HG02678 (cell line): ENCODE results near the gene ADAMTS20.
"Not testable (repeated sequence)": the region's sequence is repeated elsewhere in the genome, so short reads cannot be mapped to it uniquely, and the experiment has no call there.

Source experiments
- ATAC-seq: cut with Tn5 transposase; IDR thresholded peaks from one replicate; pipeline ENCODE4 v1.9.1; 2021; ENCODE audit warnings: mild to moderate bottlenecking, moderate library complexity; ENCODE audit not compliant: unreplicated experiment

Gene ADAMTS20, protein sequence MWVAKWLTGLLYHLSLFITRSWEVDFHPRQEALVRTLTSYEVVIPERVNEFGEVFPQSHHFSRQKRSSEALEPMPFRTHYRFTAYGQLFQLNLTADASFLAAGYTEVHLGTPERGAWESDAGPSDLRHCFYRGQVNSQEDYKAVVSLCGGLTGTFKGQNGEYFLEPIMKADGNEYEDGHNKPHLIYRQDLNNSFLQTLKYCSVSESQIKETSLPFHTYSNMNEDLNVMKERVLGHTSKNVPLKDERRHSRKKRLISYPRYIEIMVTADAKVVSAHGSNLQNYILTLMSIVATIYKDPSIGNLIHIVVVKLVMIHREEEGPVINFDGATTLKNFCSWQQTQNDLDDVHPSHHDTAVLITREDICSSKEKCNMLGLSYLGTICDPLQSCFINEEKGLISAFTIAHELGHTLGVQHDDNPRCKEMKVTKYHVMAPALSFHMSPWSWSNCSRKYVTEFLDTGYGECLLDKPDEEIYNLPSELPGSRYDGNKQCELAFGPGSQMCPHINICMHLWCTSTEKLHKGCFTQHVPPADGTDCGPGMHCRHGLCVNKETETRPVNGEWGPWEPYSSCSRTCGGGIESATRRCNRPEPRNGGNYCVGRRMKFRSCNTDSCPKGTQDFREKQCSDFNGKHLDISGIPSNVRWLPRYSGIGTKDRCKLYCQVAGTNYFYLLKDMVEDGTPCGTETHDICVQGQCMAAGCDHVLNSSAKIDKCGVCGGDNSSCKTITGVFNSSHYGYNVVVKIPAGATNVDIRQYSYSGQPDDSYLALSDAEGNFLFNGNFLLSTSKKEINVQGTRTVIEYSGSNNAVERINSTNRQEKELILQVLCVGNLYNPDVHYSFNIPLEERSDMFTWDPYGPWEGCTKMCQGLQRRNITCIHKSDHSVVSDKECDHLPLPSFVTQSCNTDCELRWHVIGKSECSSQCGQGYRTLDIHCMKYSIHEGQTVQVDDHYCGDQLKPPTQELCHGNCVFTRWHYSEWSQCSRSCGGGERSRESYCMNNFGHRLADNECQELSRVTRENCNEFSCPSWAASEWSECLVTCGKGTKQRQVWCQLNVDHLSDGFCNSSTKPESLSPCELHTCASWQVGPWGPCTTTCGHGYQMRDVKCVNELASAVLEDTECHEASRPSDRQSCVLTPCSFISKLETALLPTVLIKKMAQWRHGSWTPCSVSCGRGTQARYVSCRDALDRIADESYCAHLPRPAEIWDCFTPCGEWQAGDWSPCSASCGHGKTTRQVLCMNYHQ (N-terminal part only)

GRCh38 chr12:43551971-43552559, at the start of gene ADAMTS20:
TSS of gene ADAMTS20 (minus strand) at chr12:43552203. CDS start at chr12:43551921, 282 bp downstream.
- ATAC-seq = no peak

DNA sequence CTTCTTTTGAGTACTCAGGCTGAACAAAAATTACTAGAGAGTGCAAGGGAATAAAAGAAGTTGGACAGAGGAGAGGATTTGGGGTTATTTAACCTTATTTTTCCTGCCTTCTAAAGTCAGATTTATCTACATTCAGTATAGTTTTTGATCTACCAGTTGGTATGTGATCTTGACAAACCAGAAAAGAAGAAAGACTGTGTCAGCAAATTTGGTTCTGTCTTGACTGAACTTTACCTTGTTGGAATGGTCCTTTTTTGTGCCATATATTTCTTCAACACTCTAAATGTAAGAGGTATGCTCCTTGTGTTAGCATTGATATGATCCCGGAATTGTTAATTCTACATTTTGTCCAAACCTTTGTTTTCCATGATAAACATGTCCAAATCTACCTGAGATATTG, 47.7 kb upstream of the ADAMTS20 start:
- ATAC-seq = no peak

DNA sequence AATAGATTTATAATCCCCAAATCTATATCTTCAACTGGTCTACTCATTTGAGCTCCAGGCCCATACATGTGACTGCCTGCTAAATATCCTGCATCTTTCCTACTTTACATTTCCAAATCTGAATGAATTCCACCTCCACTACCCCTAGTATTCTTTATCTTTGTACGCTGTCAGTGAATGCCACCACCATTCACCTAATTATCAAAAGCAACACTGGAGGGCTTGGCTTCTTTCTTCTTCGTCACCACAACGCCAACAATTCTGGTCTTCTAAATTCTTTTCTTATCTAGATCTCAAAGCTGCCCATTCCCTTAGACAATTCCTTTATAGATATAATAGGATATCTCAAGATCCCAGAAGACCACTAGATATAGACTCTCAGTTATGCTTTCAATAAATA, 47.1 kb upstream of the ADAMTS20 start:
- ATAC-seq = no peak

- no peak for ATAC-seq
These were observed 38.3 kb upstream of the ADAMTS20 start for GRCh38 chr12:43590307-43590706.

- ATAC-seq = no peak
These were observed 34.7 kb upstream of the ADAMTS20 start for GRCh38 chr12:43586646-43587245.

DNA sequence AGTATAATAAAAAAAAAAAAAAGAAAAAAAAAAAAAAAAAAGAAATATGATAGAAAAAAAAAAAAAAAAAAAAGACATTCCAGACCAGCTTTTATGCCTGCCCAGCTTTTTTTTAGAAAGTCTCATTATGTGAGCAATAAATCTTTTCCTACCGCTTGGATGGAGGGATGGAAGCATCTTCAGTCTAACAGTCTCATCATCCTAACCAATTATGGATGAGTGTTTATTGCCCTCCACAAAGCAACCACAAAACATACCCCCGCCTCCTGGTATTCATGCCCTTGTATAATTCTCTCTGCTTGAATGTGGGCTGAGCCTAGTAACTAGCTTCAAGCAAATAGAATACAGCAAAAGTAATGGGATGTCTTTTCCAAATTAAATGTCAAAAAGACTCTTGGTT, 33.7 kb upstream of the ADAMTS20 start:
- no peak for ATAC-seq

- ATAC-seq = no peak
These were observed 28.6 kb upstream of the ADAMTS20 start for GRCh38 chr12:43580601-43581000.

DNA sequence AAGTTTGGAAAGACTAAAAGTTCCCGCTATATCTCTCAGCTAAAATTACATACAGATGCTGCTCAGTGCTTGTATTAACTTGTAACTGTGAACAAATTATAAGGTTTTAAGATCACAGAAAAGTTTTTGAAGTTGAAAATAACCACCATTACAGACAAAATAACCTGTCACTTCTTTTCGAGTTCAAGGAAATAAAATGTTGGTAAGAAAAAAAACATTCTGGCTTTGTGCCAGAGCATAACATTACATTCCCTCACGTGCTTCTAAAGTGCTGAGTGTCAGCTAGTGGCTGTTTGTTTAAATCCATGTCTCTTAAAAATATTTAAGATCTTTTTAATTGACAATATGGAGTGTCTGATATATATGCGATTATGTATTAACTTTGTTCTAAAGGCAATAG, 27.2 kb upstream of the ADAMTS20 start:
- no peak for ATAC-seq

DNA sequence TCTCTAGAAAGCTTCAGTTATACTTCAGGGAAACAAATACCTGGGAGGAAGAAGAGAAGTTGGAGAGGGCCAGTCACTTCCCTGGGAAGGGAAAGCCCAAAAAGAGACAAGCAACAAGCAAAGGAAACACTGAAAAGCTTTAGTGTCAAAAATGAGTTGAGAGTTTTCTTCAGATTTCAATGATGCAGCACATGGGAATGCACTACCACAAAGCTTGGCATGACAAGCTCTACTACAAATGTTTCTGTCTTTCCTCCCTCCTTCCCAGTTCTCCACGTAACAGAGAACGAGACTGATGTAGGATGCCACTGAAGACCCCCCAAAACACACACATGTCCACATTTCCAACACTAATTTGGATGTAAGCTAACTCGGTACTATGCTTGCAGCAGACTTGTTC, 26.8 kb upstream of the ADAMTS20 start:
- ATAC-seq = no peak

GRCh38 chr12:43577381-43577780, 25.4 kb upstream of the ADAMTS20 start:
- no peak for ATAC-seq

DNA sequence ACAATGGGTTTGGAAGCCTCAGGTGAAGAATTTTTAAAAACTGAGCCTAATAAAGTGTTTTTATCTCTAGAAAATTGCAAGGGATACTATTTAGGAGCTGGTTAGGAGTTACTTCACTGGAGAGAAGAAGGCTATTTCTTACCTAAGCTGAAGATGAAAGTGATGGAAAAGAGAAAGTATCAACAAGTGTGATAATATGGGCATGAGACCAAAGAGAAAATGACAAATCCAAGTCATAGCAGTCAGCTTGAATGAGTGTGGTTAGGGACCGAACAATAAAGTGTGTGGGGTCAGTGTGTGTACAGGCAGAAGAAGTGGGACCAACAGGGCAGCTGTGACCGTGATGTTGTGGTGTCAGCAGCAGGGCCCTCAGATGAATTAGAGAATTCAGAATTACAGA, 24.2 kb upstream of the ADAMTS20 start:
- no peak for ATAC-seq

DNA sequence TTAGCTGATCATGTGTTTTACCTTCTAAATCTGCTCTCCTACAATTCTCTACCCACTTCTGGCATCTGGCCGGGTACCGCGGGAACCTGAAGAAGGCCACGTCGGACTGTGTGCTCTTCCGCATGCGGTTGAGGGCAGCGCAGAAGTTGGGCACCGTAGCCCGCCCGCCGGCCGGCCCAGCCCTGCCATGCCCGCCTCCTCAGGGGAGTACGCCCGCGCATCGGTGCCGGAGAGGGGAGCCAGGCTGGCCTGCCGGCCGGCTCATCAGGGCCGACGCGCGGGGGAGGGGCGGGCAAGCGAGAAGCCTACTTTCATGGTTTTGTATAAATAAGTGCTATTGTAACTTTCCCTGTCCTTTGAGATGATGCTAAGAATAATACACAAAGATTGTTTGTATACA, 19.9 kb upstream of the ADAMTS20 start:
- ATAC-seq = no peak

- no peak for ATAC-seq
These were observed 4.1 kb upstream of the ADAMTS20 start for GRCh38 chr12:43556057-43556456.

- no peak for ATAC-seq
These were observed 578 bp downstream of the ADAMTS20 start for GRCh38 chr12:43551279-43551970.

DNA sequence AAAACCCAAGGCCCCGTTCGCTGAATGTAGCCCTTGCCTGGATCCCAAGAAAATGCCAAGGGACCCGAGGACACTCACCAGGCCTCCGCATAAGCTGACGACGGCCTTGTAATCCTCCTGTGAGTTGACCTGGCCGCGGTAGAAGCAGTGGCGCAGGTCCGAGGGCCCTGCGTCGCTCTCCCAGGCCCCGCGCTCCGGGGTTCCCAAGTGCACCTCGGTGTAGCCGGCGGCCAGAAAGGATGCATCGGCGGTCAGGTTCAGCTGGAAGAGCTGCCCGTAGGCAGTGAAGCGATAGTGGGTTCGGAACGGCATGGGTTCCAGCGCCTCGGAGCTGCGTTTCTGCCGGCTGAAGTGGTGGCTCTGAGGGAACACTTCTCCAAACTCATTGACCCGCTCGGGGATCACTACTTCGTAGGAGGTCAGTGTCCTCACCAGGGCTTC, 1.2 kb downstream of the ADAMTS20 start:
- no peak for ATAC-seq

DNA sequence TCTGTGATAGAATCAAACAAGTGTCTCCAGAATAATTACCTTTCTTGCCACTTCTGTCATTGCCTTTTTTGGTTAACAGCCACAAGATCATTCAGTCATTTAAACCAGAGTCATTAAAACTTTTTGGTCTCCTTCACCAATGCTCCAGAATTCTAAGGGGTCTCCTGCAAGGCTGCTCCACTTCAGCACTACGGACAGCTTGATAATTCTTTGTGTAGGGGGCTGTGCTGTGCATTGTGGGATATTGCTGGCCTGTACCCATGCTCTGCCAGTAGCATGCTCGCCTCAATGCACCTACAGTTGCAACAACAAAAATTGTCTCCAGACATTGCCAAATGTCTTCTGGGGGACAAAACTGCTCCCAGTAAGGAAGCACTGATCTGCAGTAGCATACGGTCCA, 7.3 kb downstream of the ADAMTS20 start:
- ATAC-seq = no peak

DNA sequence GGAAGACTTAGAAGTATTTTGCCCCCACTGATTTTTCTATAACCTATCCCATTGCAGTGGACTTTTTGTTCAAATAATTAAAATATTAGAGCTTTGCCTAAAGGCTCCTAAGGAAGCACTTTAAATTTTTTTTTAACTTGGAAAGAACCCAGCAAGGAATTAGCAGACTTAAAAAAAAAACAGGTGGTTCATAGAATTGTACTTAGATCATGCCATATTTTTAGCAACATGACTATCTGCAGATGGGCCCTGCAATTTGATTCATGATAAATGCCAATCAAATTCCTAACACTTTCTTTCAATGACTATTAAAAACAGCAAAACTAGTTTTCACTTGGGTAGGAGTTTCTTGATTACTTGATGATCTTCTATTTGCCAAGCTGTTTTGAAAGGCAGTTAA, 11.5 kb downstream of the ADAMTS20 start:
- ATAC-seq = no peak

GRCh38 chr12:43537675-43538074, 14.3 kb downstream of the ADAMTS20 start:
- ATAC-seq = not testable (repeated sequence)

- no peak for ATAC-seq
These were observed 36.0 kb downstream of the ADAMTS20 start for GRCh38 chr12:43516045-43516444.

GRCh38 chr12:43501703-43502102, 50.3 kb downstream of the ADAMTS20 start:
- no peak for ATAC-seq
